ENCODE results near the gene SCAMP5.

SCAMP5 gene

GRCh38 chr15:74995182-74995778 lies at the start of gene SCAMP5:
Gene SCAMP5 (plus strand): TSS chr15:74995563. CDS start chr15:75011840, 16,277 bp downstream.
- TF ChIP-seq NFIC (IDR thresholded peaks at IDR 0.05) (no peak), CREB1 (IDR thresholded peaks at IDR 0.05; ENCODE audit: low read depth) (no peak), TAF1 (IDR thresholded peaks at IDR 0.05; ENCODE audit: low read depth) (peak; percentile 32; the same call in 1 of the 2 replicates), TEAD4 (IDR thresholded peaks at IDR 0.05) (peak; percentile 74), MAX (IDR thresholded peaks at IDR 0.05) (peak; percentile 45), CEBPB (IDR thresholded peaks at IDR 0.05) (no peak), FOXM1 (IDR thresholded peaks at IDR 0.05; ENCODE audit: borderline replicate concordance, low read depth) (no peak), YY1 (IDR thresholded peaks at IDR 0.05; ENCODE audit: low read depth) (no peak), EP300 (IDR thresholded peaks at IDR 0.05; ENCODE audit: borderline replicate concordance) (0 out of 2 replicates have a peak, but pooled peaks have one; percentile 17), USF1 (IDR thresholded peaks at IDR 0.05) (no peak; the same call in 1 of the 2 replicates), ZBTB7A (IDR thresholded peaks at IDR 0.05; ENCODE audit: low read depth) (no peak), RAD21 (IDR thresholded peaks at IDR 0.05; ENCODE audit: low read depth) (no peak), TCF12 (IDR thresholded peaks at IDR 0.05; ENCODE audit: low read depth) (peak; percentile 19; the same call in 1 of the 2 replicates), REST (IDR thresholded peaks at IDR 0.05; ENCODE audit: low read depth) (peak; percentile 97), EGR1 (IDR thresholded peaks at IDR 0.05) (no peak)

GRCh38 chr15:74950078-74950908 lies 45.1 kb upstream of the SCAMP5 start:
- TF ChIP-seq NFIC (IDR thresholded peaks at IDR 0.05): no peak
- no peak for TF ChIP-seq YY1 (IDR thresholded peaks at IDR 0.05; ENCODE audit: low read depth)
- no peak for TF ChIP-seq REST (IDR thresholded peaks at IDR 0.05; ENCODE audit: low read depth)
- TF ChIP-seq EGR1 (IDR thresholded peaks at IDR 0.05): no peak
- TF ChIP-seq TCF12 (IDR thresholded peaks at IDR 0.05; ENCODE audit: low read depth): no peak
- TF ChIP-seq RAD21 (IDR thresholded peaks at IDR 0.05; ENCODE audit: low read depth): peak; percentile 98
- peak; percentile 92 for TF ChIP-seq CEBPB (IDR thresholded peaks at IDR 0.05)
- TF ChIP-seq MAX (IDR thresholded peaks at IDR 0.05): no peak

GRCh38 chr15:74951006-74951405 lies 44.4 kb upstream of the SCAMP5 start:
- no peak for TF ChIP-seq EP300 (IDR thresholded peaks at IDR 0.05; ENCODE audit: borderline replicate concordance)
- TF ChIP-seq USF1 (IDR thresholded peaks at IDR 0.05): no peak
- no peak for TF ChIP-seq YY1 (IDR thresholded peaks at IDR 0.05; ENCODE audit: low read depth)
- no peak for TF ChIP-seq ZBTB7A (IDR thresholded peaks at IDR 0.05; ENCODE audit: low read depth)
- no peak for TF ChIP-seq CEBPB (IDR thresholded peaks at IDR 0.05)
- no peak for TF ChIP-seq EGR1 (IDR thresholded peaks at IDR 0.05)
- no peak for TF ChIP-seq MAX (IDR thresholded peaks at IDR 0.05)
- no peak for TF ChIP-seq TAF1 (IDR thresholded peaks at IDR 0.05; ENCODE audit: low read depth)
- TF ChIP-seq REST (IDR thresholded peaks at IDR 0.05; ENCODE audit: low read depth): no peak
- no peak for TF ChIP-seq RAD21 (IDR thresholded peaks at IDR 0.05; ENCODE audit: low read depth)
- TF ChIP-seq CREB1 (IDR thresholded peaks at IDR 0.05; ENCODE audit: low read depth): no peak
- no peak for TF ChIP-seq NFIC (IDR thresholded peaks at IDR 0.05)
- TF ChIP-seq FOXM1 (IDR thresholded peaks at IDR 0.05; ENCODE audit: borderline replicate concordance, low read depth): no peak

Data from Ishikawa (cell line).